ENCODE results near the gene GMEB2. TPM values are rescaled to one million over a fixed set of nuclear protein-coding genes. Genes with fewer than 3 reads are reported as not detected.

Gene GMEB2
- total RNA-seq, 6 experiments from 2014 or later, result 3.2 to 7.0 (median 5.1) TPM

- no peak overlapping the region for H3K27ac ChIP-seq
- ATAC-seq (no peak), DNase-seq (no peak)
- 75% methylated on average over 5 of the region's 7 CpGs for WGBS (ENCODE audit: insufficient coverage, low coverage, low lambda C conversion rate, missing lambda C conversion rate)
- intact Hi-C loops (cut with DNase I), result no loop called here
- TF ChIP-seq, protein P1, sequence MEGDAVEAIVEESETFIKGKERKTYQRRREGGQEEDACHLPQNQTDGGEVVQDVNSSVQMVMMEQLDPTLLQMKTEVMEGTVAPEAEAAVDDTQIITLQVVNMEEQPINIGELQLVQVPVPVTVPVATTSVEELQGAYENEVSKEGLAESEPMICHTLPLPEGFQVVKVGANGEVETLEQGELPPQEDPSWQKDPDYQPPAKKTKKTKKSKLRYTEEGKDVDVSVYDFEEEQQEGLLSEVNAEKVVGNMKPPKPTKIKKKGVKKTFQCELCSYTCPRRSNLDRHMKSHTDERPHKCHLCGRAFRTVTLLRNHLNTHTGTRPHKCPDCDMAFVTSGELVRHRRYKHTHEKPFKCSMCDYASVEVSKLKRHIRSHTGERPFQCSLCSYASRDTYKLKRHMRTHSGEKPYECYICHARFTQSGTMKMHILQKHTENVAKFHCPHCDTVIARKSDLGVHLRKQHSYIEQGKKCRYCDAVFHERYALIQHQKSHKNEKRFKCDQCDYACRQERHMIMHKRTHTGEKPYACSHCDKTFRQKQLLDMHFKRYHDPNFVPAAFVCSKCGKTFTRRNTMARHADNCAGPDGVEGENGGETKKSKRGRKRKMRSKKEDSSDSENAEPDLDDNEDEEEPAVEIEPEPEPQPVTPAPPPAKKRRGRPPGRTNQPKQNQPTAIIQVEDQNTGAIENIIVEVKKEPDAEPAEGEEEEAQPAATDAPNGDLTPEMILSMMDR (IDR thresholded peaks at IDR 0.05), result no peak
- TF ChIP-seq POLR2A (IDR thresholded peaks at IDR 0.05), result no peak
- H3K9me3 ChIP-seq, result no peaks in the 10 kb centered on the region
- H3K27me3 ChIP-seq, result no peaks in the 10 kb centered on the region
- H3K36me3 ChIP-seq, result no peaks in the 10 kb centered on the region
- no peaks in the 10 kb centered on the region for H3K4me1 ChIP-seq
- H3K4me3 ChIP-seq, result no peak overlapping the region
Measured at GRCh38 chr20:63576311-63576710, 50.6 kb downstream of the GMEB2 start.

DNA sequence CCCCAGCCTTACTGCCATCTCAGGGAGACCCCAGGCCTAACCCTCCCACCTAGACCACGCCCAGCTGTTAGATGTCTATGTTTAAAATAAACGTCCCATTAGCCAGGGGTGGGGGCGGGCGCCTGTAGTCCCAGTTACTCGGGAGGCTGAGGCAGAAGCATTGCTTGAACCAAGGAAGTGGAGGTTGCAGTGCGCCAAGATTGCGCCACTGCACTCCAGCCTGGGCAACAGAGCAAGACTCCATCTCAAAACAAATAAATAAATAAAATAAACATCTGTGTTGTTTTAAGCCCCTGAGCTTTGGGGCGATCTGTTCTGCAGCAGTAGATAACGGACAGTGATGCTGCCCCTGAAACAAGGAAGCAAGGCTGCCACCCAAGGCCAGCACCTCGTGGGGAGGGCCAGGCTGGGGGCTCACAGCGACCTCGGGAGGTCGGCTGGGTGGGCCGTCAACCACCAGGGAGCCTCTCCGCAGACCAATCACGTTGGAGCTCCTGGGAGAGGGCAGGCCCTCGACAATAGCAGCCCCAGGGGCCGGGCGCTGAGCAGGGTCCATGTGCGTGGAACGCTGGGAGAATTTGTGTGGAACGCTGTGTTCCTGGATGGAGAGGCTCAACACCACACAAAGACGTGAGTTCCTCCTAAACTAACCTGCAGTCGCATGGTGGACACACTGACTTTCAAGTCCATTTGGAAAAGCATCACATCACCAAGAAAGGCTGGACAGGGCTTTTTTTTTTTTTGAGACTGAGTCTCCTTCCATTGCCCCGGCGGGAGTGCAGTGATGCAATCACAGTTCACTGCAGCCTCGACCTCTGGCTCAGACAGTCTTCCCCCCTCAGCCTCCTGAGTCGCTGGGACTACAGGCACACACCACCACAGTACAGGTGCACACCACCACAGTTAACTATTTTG, 51.8 kb downstream of the GMEB2 start:
- Histone ChIP-seq H3K4me1 (no peaks in the 10 kb centered on the region), H3K27me3 (no peaks in the 10 kb centered on the region), H3K4me3 (no peak overlapping the region)

DNA sequence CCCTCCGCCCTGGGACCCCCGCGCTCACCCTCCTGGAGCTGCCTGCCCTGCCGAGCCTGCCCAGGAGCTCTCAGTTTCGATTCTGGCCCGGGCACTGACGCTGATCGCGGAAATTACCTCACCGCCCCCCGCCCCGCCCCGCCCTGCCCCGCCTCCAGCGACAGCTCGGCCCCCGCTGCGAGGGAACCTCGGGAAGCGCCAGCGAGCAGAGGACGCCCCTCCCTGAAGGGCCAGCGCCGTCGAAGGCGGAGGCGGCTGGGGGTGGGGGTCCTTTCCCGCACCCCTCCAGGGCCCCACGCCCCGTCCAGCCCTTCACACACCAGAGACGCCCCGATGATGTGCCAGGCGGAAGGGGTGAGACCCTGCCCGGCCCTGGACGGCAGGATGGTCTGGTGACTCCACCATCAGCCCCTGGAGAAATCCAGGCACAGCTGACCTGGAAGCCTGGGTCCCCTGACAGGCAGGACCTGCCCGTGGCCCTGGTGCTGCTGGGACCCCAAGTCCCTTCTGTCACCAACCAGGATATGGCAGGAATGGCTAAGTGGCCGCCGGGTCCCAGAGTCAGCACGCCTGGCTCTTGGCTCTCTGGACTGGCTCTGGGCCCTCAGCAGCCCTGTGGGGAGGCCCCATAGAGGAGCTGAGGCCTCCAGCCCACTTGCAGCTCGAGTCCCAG, 52.6 kb downstream of the GMEB2 start, which contains the start of gene HELZ2:
TSS of gene HELZ2 (minus strand) at position 84 of the 673 bp plus-strand sequence. CDS start 1,854 bp downstream, outside the sequence.
- H3K9me3 ChIP-seq, result no peaks in the 10 kb centered on the region
- peak within 1 kb of the TSS; percentile 79 to 89 (median 87) for H3K4me3 ChIP-seq
- 13% methylated on average over 7 of the region's 40 CpGs for WGBS (ENCODE audit: insufficient coverage, low coverage, low lambda C conversion rate, missing lambda C conversion rate)
- H3K36me3 ChIP-seq, result no peaks in the 10 kb centered on the region
- intact Hi-C loops (cut with DNase I), result no loop called here
- peak within 1 kb of the TSS; percentile 78 to 87 (median 87) for H3K27ac ChIP-seq
- peak; percentile 85 to 88 (median 87) for DNase-seq
- H3K27me3 ChIP-seq, result no peaks in the 10 kb centered on the region
- H3K4me1 ChIP-seq, result no peaks in the 10 kb centered on the region
- peak; percentile 82 to 91 (median 86) for ATAC-seq
- TF ChIP-seq, protein P1 (IDR thresholded peaks at IDR 0.05), result no peak
- peak; percentile 31 for TF ChIP-seq POLR2A (IDR thresholded peaks at IDR 0.05)

More for the DNA sequence above, 51.8 kb downstream of the GMEB2 start:
- H3K9me3 ChIP-seq, result no peaks in the 10 kb centered on the region
- no peak for ATAC-seq
- no peaks in the 10 kb centered on the region for H3K36me3 ChIP-seq
- intact Hi-C loops (cut with DNase I), result no loop called here
- TF ChIP-seq, protein P1 (IDR thresholded peaks at IDR 0.05), result no peak
- no peak for TF ChIP-seq POLR2A (IDR thresholded peaks at IDR 0.05)
- WGBS (ENCODE audit: insufficient coverage, low coverage, low lambda C conversion rate, missing lambda C conversion rate), result 56% methylated on average over 13 of the region's 28 CpGs
- peak overlapping the region in 1 of 3 donors; percentile 78 for H3K27ac ChIP-seq
- no peak for DNase-seq

DNA sequence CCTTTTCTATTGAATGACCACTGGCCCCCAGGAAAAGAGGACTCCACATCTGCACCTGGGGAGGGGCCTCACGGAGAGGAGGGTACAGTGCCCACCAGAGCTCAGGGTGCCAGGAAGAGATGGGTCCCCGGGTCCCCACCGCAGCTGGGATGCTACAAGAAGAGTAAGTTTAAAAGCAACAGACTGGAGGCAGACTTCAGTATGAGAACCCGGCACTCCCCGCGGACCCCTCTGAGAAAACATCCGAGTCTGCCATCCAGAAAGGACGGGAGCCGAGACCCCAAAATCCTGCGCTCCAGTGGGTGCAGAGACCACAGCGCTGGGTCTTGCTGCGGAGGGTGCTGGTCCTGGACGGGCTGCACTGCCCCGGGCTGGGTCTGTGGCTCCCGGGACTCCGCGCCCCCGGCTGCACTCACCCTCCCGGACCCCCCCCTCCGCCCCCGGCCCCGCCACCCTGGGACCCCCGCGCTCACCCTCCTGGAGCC, 53.2 kb downstream of the GMEB2 start:
- peak overlapping the region; percentile 78 to 87 (median 87) for H3K27ac ChIP-seq
- peak; percentile 5 to 27 (median 14) for ATAC-seq
- H3K27me3 ChIP-seq, result no peaks in the 10 kb centered on the region
- DNase-seq, result no peak
- WGBS (ENCODE audit: insufficient coverage, low coverage, low lambda C conversion rate, missing lambda C conversion rate), result 0% methylated on average over 1 of the region's 24 CpGs
- no peaks in the 10 kb centered on the region for H3K36me3 ChIP-seq
- H3K9me3 ChIP-seq, result no peaks in the 10 kb centered on the region
- intact Hi-C loops (cut with DNase I), result no loop called here
- peak overlapping the region; percentile 79 to 89 (median 87) for H3K4me3 ChIP-seq
- no peaks in the 10 kb centered on the region for H3K4me1 ChIP-seq
- no peak for TF ChIP-seq POLR2A (IDR thresholded peaks at IDR 0.05)
- TF ChIP-seq, protein P1 (IDR thresholded peaks at IDR 0.05), result no peak

Measured in right lobe of liver (tissue), 6 donors.